Measurements from ENCODE around the gene TAS2R50. TPM values are rescaled to one million over a fixed set of nuclear protein-coding genes. Genes with fewer than 3 reads are reported as not detected.

Gene TAS2R50
- total and polyA plus RNA-seq, 9 donors = 0.07 to 3.5 (median 1.3) TPM

DNA sequence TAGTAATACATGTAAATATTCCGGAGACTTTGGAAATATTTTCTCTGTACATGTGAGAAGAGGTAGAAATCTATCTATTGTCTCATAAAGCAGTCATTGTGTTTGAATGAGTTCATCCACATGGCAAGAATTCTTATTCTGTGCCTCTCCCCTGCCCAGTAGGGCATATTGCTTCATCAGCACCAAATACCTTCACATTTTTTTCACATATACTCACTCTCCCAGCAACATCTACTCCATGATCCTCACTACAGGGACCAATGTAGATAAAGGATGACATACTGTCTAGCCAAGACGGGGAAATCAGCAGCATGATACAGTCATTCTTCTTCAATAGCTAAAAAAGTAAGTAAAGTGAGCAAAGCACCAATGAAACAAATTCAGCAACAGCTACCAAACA lies 46.3 kb downstream of the TAS2R50 start:
- Histone ChIP-seq H3K4me3 (no peak overlapping the region), H3K4me1 (ENCODE audit: insufficient read depth) (no peaks in the 10 kb centered on the region), H3K27me3 (no peaks in the 10 kb centered on the region), H3K36me3 (no peaks in the 10 kb centered on the region), H3K9me3 (no peaks in the 10 kb centered on the region), H3K27ac (no peak overlapping the region)
- intact Hi-C loops (cut with DNase I) = no loop called here
- 85 to 92% (median 91%) methylated on average over 2 of the region's 2 CpGs for WGBS, 3 donors
- DNase-seq = no peak
- TF ChIP-seq, protein P1, sequence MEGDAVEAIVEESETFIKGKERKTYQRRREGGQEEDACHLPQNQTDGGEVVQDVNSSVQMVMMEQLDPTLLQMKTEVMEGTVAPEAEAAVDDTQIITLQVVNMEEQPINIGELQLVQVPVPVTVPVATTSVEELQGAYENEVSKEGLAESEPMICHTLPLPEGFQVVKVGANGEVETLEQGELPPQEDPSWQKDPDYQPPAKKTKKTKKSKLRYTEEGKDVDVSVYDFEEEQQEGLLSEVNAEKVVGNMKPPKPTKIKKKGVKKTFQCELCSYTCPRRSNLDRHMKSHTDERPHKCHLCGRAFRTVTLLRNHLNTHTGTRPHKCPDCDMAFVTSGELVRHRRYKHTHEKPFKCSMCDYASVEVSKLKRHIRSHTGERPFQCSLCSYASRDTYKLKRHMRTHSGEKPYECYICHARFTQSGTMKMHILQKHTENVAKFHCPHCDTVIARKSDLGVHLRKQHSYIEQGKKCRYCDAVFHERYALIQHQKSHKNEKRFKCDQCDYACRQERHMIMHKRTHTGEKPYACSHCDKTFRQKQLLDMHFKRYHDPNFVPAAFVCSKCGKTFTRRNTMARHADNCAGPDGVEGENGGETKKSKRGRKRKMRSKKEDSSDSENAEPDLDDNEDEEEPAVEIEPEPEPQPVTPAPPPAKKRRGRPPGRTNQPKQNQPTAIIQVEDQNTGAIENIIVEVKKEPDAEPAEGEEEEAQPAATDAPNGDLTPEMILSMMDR (IDR thresholded peaks at IDR 0.05) = no peak
- TF ChIP-seq POLR2A (IDR thresholded peaks at IDR 0.05) = no peak
- no peak for TF ChIP-seq EP300 (IDR thresholded peaks at IDR 0.05)

DNA sequence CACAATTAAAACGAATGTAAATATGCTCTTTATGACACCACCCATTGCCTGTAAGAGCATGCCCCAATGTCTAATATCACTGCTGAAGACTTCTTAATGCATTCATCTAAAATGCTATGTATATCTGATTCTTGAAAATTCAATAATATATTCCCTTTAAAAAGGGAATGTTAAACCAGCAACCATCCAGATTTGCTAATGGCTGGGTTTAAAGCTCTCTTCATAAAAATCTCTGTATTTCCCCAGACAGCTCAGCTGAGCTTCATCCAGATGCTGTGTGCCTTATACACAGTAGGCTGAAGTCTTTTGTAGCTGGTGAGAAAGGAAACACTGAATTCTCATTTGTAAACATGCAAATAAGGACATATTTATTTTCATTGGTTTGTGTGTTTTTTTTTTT lies 47.5 kb downstream of the TAS2R50 start, which contains the start of gene TAS2R14:
Gene TAS2R14 (minus strand): TSS at position 101 of the 400 bp plus-strand sequence. CDS start 56 bp downstream, at position 45.
- no peak for DNase-seq
- no peaks in the 10 kb centered on the region for H3K36me3 ChIP-seq
- H3K4me1 ChIP-seq (ENCODE audit: insufficient read depth) = no peaks in the 10 kb centered on the region
- no peak for TF ChIP-seq POLR2A (IDR thresholded peaks at IDR 0.05)
- no peak for TF ChIP-seq EP300 (IDR thresholded peaks at IDR 0.05)
- TF ChIP-seq, protein P1 (IDR thresholded peaks at IDR 0.05) = no peak
- H3K27me3 ChIP-seq = no peaks in the 10 kb centered on the region
- no peak within 1 kb of the TSS for H3K27ac ChIP-seq
- no peaks in the 10 kb centered on the region for H3K9me3 ChIP-seq
- WGBS, 3 donors = 72 to 87% (median 74%) methylated on average over 1 of the region's 1 CpG
- H3K4me3 ChIP-seq = no peak within 1 kb of the TSS
- intact Hi-C loops (cut with DNase I) = no loop called here

DNA sequence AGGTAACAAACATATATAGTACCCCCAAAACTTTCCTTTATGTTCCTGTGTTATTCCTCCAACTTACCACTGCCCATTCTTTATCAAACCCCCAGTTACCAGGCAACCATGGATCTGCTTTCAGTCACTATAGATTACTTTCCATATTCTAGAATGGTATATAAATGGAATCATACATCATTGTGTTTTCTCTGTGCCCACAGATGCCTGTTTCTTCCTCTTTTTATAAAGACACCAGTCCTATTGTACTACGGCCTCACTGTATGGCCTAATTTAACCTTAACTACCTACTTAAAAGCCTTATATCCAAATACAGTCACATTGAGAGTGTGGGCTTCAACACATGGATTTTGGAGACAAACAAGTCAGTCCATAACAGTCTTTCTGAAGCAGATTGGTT lies 50.2 kb downstream of the TAS2R50 start:
- H3K4me3 ChIP-seq = no peak overlapping the region
- no peaks in the 10 kb centered on the region for H3K4me1 ChIP-seq (ENCODE audit: insufficient read depth)
- WGBS, 3 donors = 90 to 96% (median 93%) methylated on average over 1 of the region's 1 CpG
- TF ChIP-seq, protein P1 (IDR thresholded peaks at IDR 0.05) = no peak
- TF ChIP-seq EP300 (IDR thresholded peaks at IDR 0.05) = no peak
- H3K27me3 ChIP-seq = no peaks in the 10 kb centered on the region
- H3K9me3 ChIP-seq = no peaks in the 10 kb centered on the region
- no peak for DNase-seq
- intact Hi-C loops (cut with DNase I) = no loop called here
- no peaks in the 10 kb centered on the region for H3K36me3 ChIP-seq
- no peak overlapping the region for H3K27ac ChIP-seq

Other genes with a start within 250 kb of the TAS2R50 start
- gene TAS2R7, start 184.3 kb downstream of the TAS2R50 start, total RNA-seq = not detected
- not detected for gene TAS2R7, start 184.3 kb downstream of the TAS2R50 start, polyA plus RNA-seq
- not detected for gene TAS2R8, start 179.6 kb downstream of the TAS2R50 start, total RNA-seq
- not detected for gene TAS2R8, start 179.6 kb downstream of the TAS2R50 start, polyA plus RNA-seq
- under 1 TPM in 1 of 7 donors, not detected in 6; 0.22 TPM for gene TAS2R9, start 176.7 kb downstream of the TAS2R50 start, total RNA-seq
- gene TAS2R9, start 176.7 kb downstream of the TAS2R50 start, polyA plus RNA-seq = not detected
- gene TAS2R10, start 160.6 kb downstream of the TAS2R50 start, total RNA-seq = 1 to 10 TPM in 3 of 7 donors, under 1 TPM in 2, not detected in 2; 0.46 to 2.5 (median 1.1) TPM
- under 1 TPM; 0.07 to 0.55 TPM for gene TAS2R10, start 160.6 kb downstream of the TAS2R50 start, polyA plus RNA-seq
- 1 to 10 TPM in 5 of 7 donors, under 1 TPM in 1, not detected in 1; 0.72 to 5.5 (median 2.0) TPM for gene PRR4, start 137.4 kb downstream of the TAS2R50 start, total RNA-seq
- 1 to 10 TPM; 2.4 to 5.0 TPM for gene PRR4, start 137.4 kb downstream of the TAS2R50 start, polyA plus RNA-seq
- 10 to 100 TPM; 13.3 to 48.5 (median 22.3) TPM for gene PRH1, start 102.7 kb downstream of the TAS2R50 start, total RNA-seq
- 1 to 10 TPM; 2.2 to 4.2 TPM for gene PRH1, start 102.7 kb downstream of the TAS2R50 start, polyA plus RNA-seq
- gene TAS2R13, start 77.3 kb downstream of the TAS2R50 start, total RNA-seq = 1 to 10 TPM in 6 of 7 donors, under 1 TPM in 1; 0.74 to 3.5 (median 1.8) TPM
- under 1 TPM; 0.06 to 0.15 TPM for gene TAS2R13, start 77.3 kb downstream of the TAS2R50 start, polyA plus RNA-seq
- gene PRH2, start 57.7 kb downstream of the TAS2R50 start, total RNA-seq = under 1 TPM in 2 of 7 donors, not detected in 5; 0.43 to 0.95 TPM
- gene PRH2, start 57.7 kb downstream of the TAS2R50 start, polyA plus RNA-seq = under 1 TPM in 1 of 2 donors, not detected in 1; 0.28 TPM
- 1 to 10 TPM; 2.4 to 6.9 (median 3.7) TPM for gene TAS2R14, start 47.6 kb downstream of the TAS2R50 start, total RNA-seq
- 1 to 10 TPM; 1.4 to 1.5 TPM for gene TAS2R14, start 47.6 kb downstream of the TAS2R50 start, polyA plus RNA-seq
- 1 to 10 TPM; 1.1 to 5.0 (median 2.5) TPM for gene TAS2R20, start 11.4 kb upstream of the TAS2R50 start, total RNA-seq
- under 1 TPM; 0.39 to 0.70 TPM for gene TAS2R20, start 11.4 kb upstream of the TAS2R50 start, polyA plus RNA-seq
- 1 to 10 TPM; 2.8 to 8.2 (median 3.4) TPM for gene TAS2R19, start 35.7 kb upstream of the TAS2R50 start, total RNA-seq
- gene TAS2R19, start 35.7 kb upstream of the TAS2R50 start, polyA plus RNA-seq = under 1 TPM; 0.45 TPM
- 1 to 10 TPM; 2.4 to 8.6 (median 4.5) TPM for gene TAS2R31, start 44.5 kb upstream of the TAS2R50 start, total RNA-seq
- under 1 TPM; 0.18 to 0.61 TPM for gene TAS2R31, start 44.5 kb upstream of the TAS2R50 start, polyA plus RNA-seq
- gene TAS2R46, start 75.4 kb upstream of the TAS2R50 start, total RNA-seq = 1 to 10 TPM in 5 of 7 donors, under 1 TPM in 2; 0.54 to 4.0 (median 1.7) TPM
- gene TAS2R46, start 75.4 kb upstream of the TAS2R50 start, polyA plus RNA-seq = not detected
- 1 to 10 TPM in 3 of 7 donors, under 1 TPM in 3, not detected in 1; 0.45 to 6.9 (median 1.2) TPM for gene TAS2R43, start 105.4 kb upstream of the TAS2R50 start, total RNA-seq
- gene TAS2R43, start 105.4 kb upstream of the TAS2R50 start, polyA plus RNA-seq = under 1 TPM; 0.10 to 0.50 TPM
- gene TAS2R30, start 147.7 kb upstream of the TAS2R50 start, total RNA-seq = 1 to 10 TPM; 2.3 to 9.9 (median 4.5) TPM
- gene TAS2R30, start 147.7 kb upstream of the TAS2R50 start, polyA plus RNA-seq = under 1 TPM; 0.10 to 0.67 TPM
- gene SMIM10L1, start 184.3 kb upstream of the TAS2R50 start, total RNA-seq = 1 to 10 TPM; 3.3 to 7.0 (median 5.9) TPM
- 1 to 10 TPM; 4.3 to 9.8 TPM for gene SMIM10L1, start 184.3 kb upstream of the TAS2R50 start, polyA plus RNA-seq
- gene TAS2R42, start 200.0 kb upstream of the TAS2R50 start, total RNA-seq = not detected
- not detected for gene TAS2R42, start 200.0 kb upstream of the TAS2R50 start, polyA plus RNA-seq